Lower leg skin (tissue), 4 donors: Measurements from ENCODE around the gene NAA11. TPM values are rescaled to one million over a fixed set of nuclear protein-coding genes. Genes with fewer than 3 reads are reported as not detected.

Source experiments
- DNase-seq, 2 donors: peaks; one replicate each; pipeline ENCODE4 v3.0.0-alpha.2; 2019; ENCODE audit warnings: low spot score in 2 of 2
- H3K4me3 ChIP-seq: fragments of 200-600 bp; sonication (generic); 2 replicates; pipeline ENCODE4 v1.5.1; 2017; ENCODE audit warnings: mild to moderate bottlenecking, low read depth; ENCODE audit not compliant: poor library complexity, severe bottlenecking
- POLR2A ChIP-seq, 2 donors: fragments of 450-650 bp; IDR thresholded peaks; one replicate each; pipeline ENCODE4 v1.6.1; 2016 to 2017; ENCODE audit warnings: antibody characterized with exemption in 2 of 2, mild to moderate bottlenecking in 1 of 2, moderate library complexity in 1 of 2
- WGBS, 2 donors: methylation state at CpG; one replicate each; pipeline ENCODE4 v1.1.5; 2018; 5-methylcytosine and 5-hydroxymethylcytosine counted together
- intact Hi-C: fragments of 100-400 bp; cut with DNase I; formaldehyde crosslinking; loops from one replicate; pipeline ENCODE4 v1.15.0; 2023; ENCODE audit warnings: low total_unique reads
- total RNA-seq, 4 donors: library from RNA; depleted of rRNA; stranded (reverse); fragments of >200 nt; gene quantifications; one replicate each; pipeline ENCODE4 v1.1.0, GENCODE V29; 2016
- TF ChIP-seq, protein P1 (sequence below), 3 donors: fragments of 450-650 bp; IDR thresholded peaks; one replicate each; pipeline ENCODE4 v1.5.1; 2016; ENCODE audit warnings: antibody characterized with exemption in 3 of 3, mild to moderate bottlenecking in 3 of 3, moderate library complexity in 2 of 3

Gene NAA11
- total RNA-seq, 4 donors from 2014 or later, result not detected

DNA sequence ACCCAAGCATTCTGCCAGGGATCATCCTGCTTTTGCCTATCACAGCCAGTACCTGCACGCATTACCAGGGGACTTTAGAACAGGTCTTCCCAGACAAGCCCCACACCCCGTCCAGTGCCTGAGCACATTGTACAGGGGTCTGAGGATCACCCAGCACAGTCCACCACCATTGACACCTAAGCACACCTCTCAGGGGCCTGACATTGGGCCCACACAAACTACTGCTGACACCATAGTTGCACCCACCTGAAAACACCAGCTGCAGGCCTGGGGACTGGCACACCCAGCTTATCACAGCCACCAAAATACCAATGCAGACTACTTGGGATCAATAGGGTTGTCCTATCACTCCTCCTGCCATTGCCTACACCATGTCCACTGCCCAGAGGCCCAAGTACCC is 14.7 kb upstream of the NAA11 start:
- no peak overlapping the region for H3K4me3 ChIP-seq
- DNase-seq, result no peak
- TF ChIP-seq POLR2A (IDR thresholded peaks at IDR 0.05), result no peak
- TF ChIP-seq, protein P1, sequence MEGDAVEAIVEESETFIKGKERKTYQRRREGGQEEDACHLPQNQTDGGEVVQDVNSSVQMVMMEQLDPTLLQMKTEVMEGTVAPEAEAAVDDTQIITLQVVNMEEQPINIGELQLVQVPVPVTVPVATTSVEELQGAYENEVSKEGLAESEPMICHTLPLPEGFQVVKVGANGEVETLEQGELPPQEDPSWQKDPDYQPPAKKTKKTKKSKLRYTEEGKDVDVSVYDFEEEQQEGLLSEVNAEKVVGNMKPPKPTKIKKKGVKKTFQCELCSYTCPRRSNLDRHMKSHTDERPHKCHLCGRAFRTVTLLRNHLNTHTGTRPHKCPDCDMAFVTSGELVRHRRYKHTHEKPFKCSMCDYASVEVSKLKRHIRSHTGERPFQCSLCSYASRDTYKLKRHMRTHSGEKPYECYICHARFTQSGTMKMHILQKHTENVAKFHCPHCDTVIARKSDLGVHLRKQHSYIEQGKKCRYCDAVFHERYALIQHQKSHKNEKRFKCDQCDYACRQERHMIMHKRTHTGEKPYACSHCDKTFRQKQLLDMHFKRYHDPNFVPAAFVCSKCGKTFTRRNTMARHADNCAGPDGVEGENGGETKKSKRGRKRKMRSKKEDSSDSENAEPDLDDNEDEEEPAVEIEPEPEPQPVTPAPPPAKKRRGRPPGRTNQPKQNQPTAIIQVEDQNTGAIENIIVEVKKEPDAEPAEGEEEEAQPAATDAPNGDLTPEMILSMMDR (IDR thresholded peaks at IDR 0.05), result no peak
- 95 to 100% methylated on average over 2 of the region's 2 CpGs for WGBS, 2 donors
- intact Hi-C loops, result no loop called here

DNA sequence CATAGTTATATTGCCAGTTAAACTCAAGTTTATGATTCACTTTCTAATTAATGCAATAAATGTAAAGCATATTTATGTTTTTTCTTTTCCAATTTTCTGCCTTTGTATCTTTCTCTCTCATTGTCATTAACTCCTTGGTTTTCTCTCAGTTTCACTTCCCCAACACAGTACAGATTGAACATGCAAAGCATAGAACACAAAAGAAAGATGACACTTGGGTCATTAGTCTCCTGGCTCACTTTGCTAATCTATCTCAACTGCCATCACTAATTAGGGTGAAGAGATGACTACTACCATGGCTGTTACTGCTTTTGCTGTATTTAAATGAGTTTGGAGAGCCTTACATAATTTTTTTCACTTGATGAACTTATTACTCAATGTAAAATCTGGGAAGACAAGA is 12.3 kb upstream of the NAA11 start:
- no peak for DNase-seq
- TF ChIP-seq POLR2A (IDR thresholded peaks at IDR 0.05), result no peak
- TF ChIP-seq, protein P1 (IDR thresholded peaks at IDR 0.05), result no peak
- H3K4me3 ChIP-seq, result no peak overlapping the region
- intact Hi-C loops, result no loop called here

DNA sequence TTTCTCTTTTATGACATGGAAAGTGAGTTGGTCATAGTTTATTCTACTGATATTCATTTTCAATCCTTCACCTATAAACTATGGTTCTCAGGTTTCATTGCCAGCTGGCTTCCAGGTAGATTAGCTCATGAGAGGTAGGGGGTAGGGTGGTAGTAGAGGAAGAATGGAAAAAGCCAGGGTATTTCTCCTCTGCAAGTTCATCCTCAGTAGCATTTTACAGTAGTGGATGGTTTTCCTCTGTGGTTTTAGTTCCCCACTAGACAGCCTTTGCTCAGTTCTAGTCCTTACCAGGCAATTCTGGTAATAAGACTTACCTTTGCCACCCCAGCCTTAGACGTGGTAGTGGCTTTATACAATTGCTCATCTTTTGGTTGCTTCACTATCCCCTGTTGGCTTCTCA is 8.9 kb upstream of the NAA11 start:
- no peak for TF ChIP-seq POLR2A (IDR thresholded peaks at IDR 0.05)
- TF ChIP-seq, protein P1 (IDR thresholded peaks at IDR 0.05), result no peak
- no peak for DNase-seq
- intact Hi-C loops, result no loop called here
- no peak overlapping the region for H3K4me3 ChIP-seq
- WGBS, 2 donors, result 82 to 85% methylated on average over 1 of the region's 1 CpG

DNA sequence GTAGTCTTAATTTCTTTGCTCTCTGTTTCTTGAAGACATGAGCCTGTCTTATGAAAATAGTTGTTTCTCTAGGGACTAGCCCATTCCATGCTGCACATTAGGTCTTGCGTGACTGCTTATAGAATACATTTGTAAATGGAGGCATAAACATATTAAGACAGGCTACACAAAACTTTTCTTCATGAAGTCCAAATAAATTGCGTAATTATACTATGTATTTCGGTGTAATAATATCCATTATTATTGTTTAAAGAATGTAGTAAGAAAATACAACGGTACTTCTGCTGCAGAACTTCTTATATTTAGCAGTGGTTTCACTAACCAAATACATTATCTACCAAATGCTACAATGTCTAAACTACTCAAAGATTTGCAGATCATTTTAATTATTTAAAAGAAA is 8.5 kb upstream of the NAA11 start:
- no peak overlapping the region for H3K4me3 ChIP-seq
- 72 to 92% methylated on average over 4 of the region's 4 CpGs for WGBS, 2 donors
- no peak for DNase-seq
- intact Hi-C loops, result no loop called here
- TF ChIP-seq POLR2A (IDR thresholded peaks at IDR 0.05), result no peak
- TF ChIP-seq, protein P1 (IDR thresholded peaks at IDR 0.05), result no peak

DNA sequence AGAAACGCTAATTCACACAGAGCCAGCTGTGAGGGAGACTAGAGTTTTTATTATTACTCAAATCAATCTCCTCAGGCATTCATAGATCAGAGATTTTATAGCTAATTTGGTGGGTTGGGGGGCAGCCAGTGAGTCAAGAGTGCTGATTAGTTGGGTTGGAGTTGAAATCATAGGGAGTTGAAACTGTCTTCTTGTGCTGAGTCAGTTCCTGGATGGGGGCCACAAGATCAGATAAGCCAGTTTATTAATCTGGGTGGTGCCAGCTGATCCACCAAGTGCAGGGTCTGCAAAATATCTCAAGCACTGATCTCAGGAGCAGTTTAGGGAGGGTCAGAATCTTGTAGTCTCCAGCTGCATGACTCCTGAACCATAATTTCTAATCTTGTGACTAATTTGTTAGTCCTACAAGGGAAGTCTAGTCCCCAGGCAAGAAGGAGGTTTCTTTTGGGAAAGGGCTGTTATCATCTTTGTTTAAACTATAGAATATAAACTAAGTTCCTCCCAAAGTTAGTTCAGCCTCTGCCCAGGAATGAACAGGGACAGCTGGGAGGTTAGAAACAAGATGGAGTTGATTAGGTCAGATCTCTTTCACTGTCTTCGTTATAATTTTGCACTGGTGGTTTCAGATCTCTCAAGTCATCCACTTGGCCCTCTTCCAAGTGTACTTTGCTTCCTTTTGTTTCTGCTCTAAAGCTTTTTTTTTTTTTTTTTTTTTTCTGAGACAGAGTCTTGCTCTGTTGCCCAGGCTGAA is 5.4 kb upstream of the NAA11 start:
- intact Hi-C loops, result no loop called here
- H3K4me3 ChIP-seq, result no peak overlapping the region
- no peak for DNase-seq
- WGBS, 2 donors, result 37 to 38% methylated on average over 2 of the region's 2 CpGs
- TF ChIP-seq, protein P1 (IDR thresholded peaks at IDR 0.05), result no peak
- no peak for TF ChIP-seq POLR2A (IDR thresholded peaks at IDR 0.05)

DNA sequence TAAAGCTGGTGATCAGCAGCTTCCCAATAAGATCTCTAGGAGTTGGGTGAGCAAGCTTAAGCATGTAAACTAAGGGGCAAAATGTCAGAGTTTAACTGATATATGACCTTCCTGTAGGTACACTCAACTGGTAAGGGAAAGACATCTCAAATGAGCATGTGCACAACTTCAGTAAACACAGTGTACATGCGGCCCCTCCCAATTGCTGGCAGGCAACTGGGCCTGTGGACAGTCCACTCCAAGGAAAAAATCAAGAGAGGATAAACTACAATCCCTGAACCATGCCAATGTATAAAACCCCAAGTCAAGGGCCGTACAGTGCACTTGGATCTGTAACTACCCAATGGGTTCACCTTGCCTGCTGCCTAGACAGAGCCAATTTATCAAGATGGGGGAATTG is 4.9 kb upstream of the NAA11 start:
- intact Hi-C loops, result no loop called here
- H3K4me3 ChIP-seq, result no peak overlapping the region
- TF ChIP-seq POLR2A (IDR thresholded peaks at IDR 0.05), result no peak
- TF ChIP-seq, protein P1 (IDR thresholded peaks at IDR 0.05), result no peak
- no peak for DNase-seq
- WGBS, 2 donors, result 59 to 81% methylated on average over 2 of the region's 2 CpGs
